Left colon (tissue), 2 donors: ENCODE results near the gene CDC37. TPM values are rescaled to one million over a fixed set of nuclear protein-coding genes. Genes with fewer than 3 reads are reported as not detected.
"Not testable (repeated sequence)": the region's sequence is repeated elsewhere in the genome, so short reads cannot be mapped to it uniquely, and the experiment has no call there.

Experiments
- ATAC-seq: fragments of 200-7000 bp; cut with Tn5 transposase; one replicate; pipeline ENCODE4 v1.9.1; 2020; ENCODE audit warnings: mild to moderate bottlenecking, moderate library complexity
- DNase-seq, 2 donors: peaks; one replicate each; pipeline ENCODE4 v3.0.0-alpha.2; 2020
- intact Hi-C, 2 donors: fragments of 100-400 bp; cut with DNase I in 1 of 2; cut with micrococcal nuclease in 1 of 2; formaldehyde crosslinking; loops; one replicate each; pipeline versions ENCODE4 v1.11.2 to v1.14.0; 2022; cut with DNase I, micrococcal nuclease
- total RNA-seq, 2 donors: library from RNA; stranded (reverse); fragmentation: NEBNext Ultra II Directional; extraction: Animal tissue kit (Norgen Biotek cat#: 25700); gene quantifications; one replicate each; pipeline ENCODE4 v1.2.1, GENCODE V29; 2021
- donor health status: DM: no; HTN: no; CAD: no.
- donor health status: DM: yes; HTN: yes; CAD: no.

Gene CDC37
- total RNA-seq, 2 donors from 2014 or later: 129 to 161 TPM

DNA sequence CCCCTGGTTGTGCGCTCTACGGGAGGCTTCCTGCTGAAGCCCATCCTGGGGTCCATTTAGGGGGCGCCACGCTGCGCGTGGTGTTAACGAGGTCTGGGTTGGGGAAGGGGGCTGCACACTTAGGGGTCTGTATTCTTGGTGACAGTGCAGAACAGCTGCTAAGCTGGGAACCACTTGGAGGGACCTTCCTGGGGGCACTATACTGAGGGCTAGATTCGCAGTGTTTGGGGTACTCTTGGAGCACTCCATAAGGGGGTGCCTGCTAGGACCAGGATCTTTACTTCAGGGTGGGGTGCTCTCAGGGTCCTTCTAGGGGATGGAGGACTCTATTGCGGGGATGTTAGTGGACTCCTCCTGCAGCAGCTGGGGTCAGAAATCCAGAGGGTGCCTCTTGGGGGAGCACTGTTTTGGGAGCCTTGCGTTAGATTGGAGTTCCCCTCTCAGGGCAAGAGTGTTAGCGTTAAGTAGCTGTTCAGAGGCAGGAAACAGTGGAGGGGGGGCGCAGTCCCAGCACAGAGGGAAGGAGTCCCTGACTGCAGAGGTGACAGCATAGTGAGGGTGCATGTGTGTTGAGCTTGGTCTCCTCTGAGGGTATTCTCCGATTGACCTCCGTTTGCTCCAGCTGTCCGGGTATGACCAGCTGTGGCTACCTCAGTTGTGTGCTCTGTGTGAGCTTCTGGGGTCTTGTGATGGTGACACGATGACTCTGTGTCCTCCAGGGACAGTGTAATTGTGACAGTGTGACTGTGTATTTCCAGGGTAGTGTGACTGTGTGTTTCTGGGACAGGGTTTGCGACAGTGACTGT is 18.1 kb upstream of the CDC37 start:
- DNase-seq (no peak), ATAC-seq (no peak)
- intact Hi-C loops: no loop called here

DNA sequence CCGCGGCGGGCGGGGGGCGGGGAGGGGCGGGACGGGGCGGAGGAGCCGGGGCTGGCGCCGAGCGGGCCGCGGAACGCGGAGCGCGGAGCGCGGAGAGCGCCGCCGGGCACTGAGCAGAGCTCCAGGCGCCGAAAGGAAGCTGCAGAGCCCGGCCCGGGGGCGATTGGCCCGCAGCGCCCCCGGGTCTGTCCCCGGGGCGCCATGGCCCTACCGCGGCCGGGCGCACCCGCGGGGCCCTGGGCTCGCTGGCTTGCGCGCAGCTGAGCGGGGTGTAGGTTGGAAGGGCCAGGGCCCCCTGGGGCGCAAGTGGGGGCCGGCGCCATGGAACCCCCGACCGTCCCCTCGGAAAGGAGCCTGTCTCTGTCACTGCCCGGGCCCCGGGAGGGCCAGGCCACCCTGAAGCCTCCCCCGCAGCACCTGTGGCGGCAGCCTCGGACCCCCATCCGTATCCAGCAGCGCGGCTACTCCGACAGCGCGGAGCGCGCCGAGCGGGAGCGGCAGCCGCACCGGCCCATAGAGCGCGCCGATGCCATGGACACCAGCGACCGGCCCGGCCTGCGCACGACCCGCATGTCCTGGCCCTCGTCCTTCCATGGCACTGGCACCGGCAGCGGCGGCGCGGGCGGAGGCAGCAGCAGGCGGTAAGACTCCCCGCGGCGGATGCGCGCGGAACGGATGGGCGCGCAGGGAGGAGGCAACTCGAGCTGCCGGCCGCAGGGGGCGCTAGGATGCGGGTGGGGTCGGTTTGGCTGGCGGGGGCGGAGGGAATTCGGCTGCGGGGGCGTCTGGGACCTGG is 17.3 kb upstream of the CDC37 start, which contains the start of gene PDE4A:
TSS of gene PDE4A (plus strand) at position 95 of the 796 bp plus-strand sequence. CDS start at position 322, 227 bp downstream.
- intact Hi-C loops: no loop called here
- DNase-seq (no peak), ATAC-seq (no peak)

- DNase-seq (no peak), ATAC-seq (no peak)
- intact Hi-C loops: no loop called here
Measured at GRCh38 chr19:10419646-10420443, 16.5 kb upstream of the CDC37 start.

- intact Hi-C loops: no loop called here
- ATAC-seq (no peak), DNase-seq (no peak)
Measured at GRCh38 chr19:10419200-10419645, 15.9 kb upstream of the CDC37 start.

DNA sequence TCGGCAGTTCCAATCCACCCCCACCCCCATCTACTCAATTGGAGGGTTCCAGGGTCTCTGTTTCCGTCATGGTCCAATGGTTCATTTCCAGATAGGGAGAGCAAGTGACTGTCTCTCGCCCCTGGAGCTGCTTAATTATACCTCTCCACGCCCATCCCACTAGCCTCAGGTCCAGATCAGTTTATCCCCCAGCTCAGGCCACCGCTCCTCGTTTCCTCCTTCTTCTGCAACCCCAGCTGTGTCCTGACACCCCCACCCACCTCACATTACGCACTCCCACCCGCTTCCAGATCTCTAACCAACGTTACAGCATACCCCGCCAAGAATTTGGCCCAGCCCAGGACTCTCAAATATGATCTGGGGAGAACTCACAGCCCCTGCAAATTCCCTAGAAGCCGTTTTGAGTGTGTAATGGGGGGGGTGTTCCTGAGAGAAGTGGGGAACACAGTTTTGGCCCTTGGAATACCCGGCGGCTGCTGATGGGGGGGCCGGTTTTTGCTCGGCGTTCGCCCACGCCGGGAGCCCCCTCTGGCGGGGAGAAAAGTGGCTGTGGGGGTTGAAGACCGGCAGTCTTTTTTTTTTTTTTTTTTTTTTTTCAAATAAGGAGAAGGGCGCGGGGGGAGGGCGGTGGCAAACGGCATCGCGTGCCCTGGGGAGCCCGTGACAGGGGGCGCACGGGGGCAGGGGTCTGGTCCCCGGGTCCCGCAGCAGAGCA is 15.3 kb upstream of the CDC37 start:
- ATAC-seq: no peak
- intact Hi-C loops: no loop called here
- DNase-seq: no peak

DNA sequence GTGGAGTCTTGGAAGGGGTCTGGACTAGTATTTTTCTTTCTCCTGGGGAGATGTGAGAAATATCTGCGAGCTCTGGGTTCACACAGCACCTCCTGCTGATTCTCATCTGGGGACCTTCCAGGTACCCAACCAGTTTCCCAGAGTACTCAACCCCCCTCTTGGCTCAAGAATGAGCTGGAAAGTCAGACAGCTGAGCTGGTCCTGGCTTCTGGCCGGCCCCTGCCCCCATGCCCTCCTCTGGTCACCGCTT is 14.8 kb upstream of the CDC37 start:
- DNase-seq (no peak), ATAC-seq (no peak)
- intact Hi-C loops: no loop called here

- DNase-seq (no peak), ATAC-seq (no peak)
- intact Hi-C loops: no loop called here
Measured at GRCh38 chr19:10417541-10418234, 14.3 kb upstream of the CDC37 start.

- intact Hi-C loops: no loop called here
- ATAC-seq (peak; percentile 80), DNase-seq (peak; percentile 77 to 89)
Measured at GRCh38 chr19:10416380-10417257, 13.3 kb upstream of the CDC37 start.

- DNase-seq (no peak), ATAC-seq (peak; percentile 24)
- intact Hi-C loops: no loop called here
Measured at GRCh38 chr19:10416083-10416379, 12.7 kb upstream of the CDC37 start.

DNA sequence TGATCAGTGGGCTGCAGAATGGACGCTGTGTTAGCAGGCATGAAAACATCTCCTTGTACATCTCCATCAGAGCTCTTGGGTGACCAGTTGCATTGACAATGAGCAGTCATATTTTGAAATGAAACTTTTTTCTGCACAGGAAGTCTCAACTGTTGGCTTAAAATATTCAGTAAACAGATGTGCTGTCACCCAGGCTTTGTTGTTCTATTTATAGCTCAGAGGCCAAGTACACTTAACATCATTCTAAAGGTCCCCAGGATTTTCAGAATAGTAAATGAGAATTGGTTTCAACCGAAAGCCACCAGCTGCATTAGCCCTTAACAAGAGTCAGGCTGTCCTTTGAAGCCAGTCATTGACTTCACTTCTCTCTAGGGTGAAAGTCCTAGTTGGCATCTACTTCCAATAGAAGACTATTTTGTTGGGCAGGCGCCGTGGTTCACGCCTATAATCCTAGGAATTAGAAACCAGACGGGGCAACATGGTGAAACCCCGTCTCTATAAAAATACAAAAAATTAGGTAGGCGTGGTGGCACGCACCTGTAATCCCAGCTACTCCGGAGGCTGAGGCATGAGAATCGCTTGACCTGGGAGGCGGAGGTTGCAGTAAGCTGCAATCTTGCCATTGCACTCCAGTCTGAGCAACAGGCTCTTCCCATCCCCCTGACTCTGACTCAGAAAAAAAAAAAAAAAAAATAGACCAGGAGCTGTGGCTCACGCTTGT is 9.1 kb upstream of the CDC37 start:
- intact Hi-C loops: no loop called here

DNA sequence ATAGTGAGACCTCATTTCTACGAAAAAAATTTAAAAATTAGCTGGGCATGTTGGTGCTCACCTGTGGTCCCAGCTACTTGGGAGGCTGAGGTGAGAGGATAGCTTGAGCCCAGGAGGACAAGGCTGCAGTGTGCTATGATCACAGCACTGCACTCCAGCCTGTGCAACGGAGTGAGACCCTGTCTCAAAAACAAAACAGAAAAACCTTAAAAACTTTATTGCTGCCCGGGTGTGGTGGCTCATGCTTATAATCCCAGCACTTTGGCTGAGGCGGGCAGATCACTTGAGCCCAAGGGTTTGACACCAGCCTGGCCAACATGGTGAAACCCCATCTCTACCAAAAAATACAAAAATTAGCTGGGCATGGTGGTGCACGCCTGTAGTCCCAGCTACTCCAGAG is 7.9 kb upstream of the CDC37 start:
- ATAC-seq, intact Hi-C loops, DNase-seq: not testable (repeated sequence)

More for the DNA sequence above, 9.1 kb upstream of the CDC37 start:
- DNase-seq (no peak), ATAC-seq (no peak)

GRCh38 chr19:10408511-10409283 is 5.4 kb upstream of the CDC37 start:
- ATAC-seq: peak; percentile 9
- intact Hi-C loops: loop anchor here in 1 of 2 donors (10.0 kb wide), 1 partner anchor 66 kb away; no protein-coding TSS in a partner anchor
- DNase-seq: peak in 1 of 2 donors; percentile 60

DNA sequence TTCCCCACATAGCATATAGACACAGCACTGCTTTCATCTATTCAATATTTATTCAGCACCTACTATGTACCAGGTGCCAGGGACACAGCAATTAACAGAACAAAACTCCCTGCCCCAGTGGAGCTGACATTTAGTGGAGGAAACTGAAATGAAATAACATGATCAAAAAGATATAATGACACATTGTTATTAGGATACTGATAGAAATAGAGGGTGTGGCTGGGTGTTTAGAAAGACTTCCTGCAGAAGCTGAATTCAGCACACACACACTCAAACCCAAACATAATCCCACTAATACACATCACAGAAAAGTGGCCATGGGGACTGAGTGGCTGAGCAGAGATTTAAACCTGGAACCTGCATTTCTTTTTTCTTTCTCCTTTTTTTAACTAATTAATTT is 3.8 kb upstream of the CDC37 start:
- DNase-seq (no peak), ATAC-seq (no peak)
- intact Hi-C loops: loop anchor here in 1 of 2 donors (10.0 kb wide), 1 partner anchor 68 kb away; no protein-coding TSS in a partner anchor

GRCh38 chr19:10406191-10406590 is 2.8 kb upstream of the CDC37 start:
- no peak for DNase-seq
- no peak for ATAC-seq
- intact Hi-C loops: loop anchor here in 1 of 2 donors (10.0 kb wide), 1 partner anchor 69 kb away; no protein-coding TSS in a partner anchor

- ATAC-seq (no peak), DNase-seq (no peak)
- intact Hi-C loops: loop anchor here in 1 of 2 donors (10.0 kb wide), 1 partner anchor 70 kb away; no protein-coding TSS in a partner anchor
Measured at GRCh38 chr19:10404888-10405820, 1.8 kb upstream of the CDC37 start.
